ENCODE results near the gene DOCK4. TPM values are rescaled to one million over a fixed set of nuclear protein-coding genes. Genes with fewer than 3 reads are reported as not detected.

The DOCK4 gene
- total and polyA plus RNA-seq, 2 of the 8 experiments (the other 6 are each of a cell fraction or from before 2014, with no cell fraction given): 5.1 to 23.6 TPM

- no peak for TF ChIP-seq CHD7 (IDR thresholded peaks at IDR 0.05; ENCODE audit: insufficient replicate concordance, low read length)
- no peak for TF ChIP-seq BACH1 (IDR thresholded peaks at IDR 0.05; ENCODE audit: low read length)
- no peak for TF ChIP-seq SP1 (IDR thresholded peaks at IDR 0.05; ENCODE audit: low read depth, low read length)
- no peak for TF ChIP-seq ZNF274 (IDR thresholded peaks at IDR 0.05; ENCODE audit: borderline replicate concordance, extremely low read depth, low read length)
- no peak for TF ChIP-seq SIRT6 (IDR thresholded peaks at IDR 0.05; ENCODE audit: low read length)
- no peak for TF ChIP-seq JUN (IDR thresholded peaks at IDR 0.05; ENCODE audit: low read depth, low read length)
- no peak for TF ChIP-seq CHD1 (IDR thresholded peaks at IDR 0.05; ENCODE audit: low read depth, low read length)
- no peak for TF ChIP-seq GABPA (IDR thresholded peaks at IDR 0.05; ENCODE audit: borderline replicate concordance, insufficient read depth, low read length)
- TF ChIP-seq CEBPB (IDR thresholded peaks at IDR 0.05; ENCODE audit: low read depth, low read length): no peak
- TF ChIP-seq POLR2AphosphoS5 (IDR thresholded peaks at IDR 0.05; ENCODE audit: low read depth, low read length): no peak
- no peak for TF ChIP-seq CREB1 (IDR thresholded peaks at IDR 0.05)
- no peak for TF ChIP-seq PHF8 (conservative IDR thresholded peaks at IDR 0.05; ENCODE audit: low read depth, low read length)
- no peak for TF ChIP-seq EGR1 (IDR thresholded peaks at IDR 0.05; ENCODE audit: borderline replicate concordance, low read depth, low read length)
- no peak for TF ChIP-seq KDM5A (IDR thresholded peaks at IDR 0.05; ENCODE audit: low read length)
Observed at GRCh38 chr7:111697771-111698170, 508.4 kb downstream of the DOCK4 start (continued).

All from H1 (cell line).